ENCODE data around the gene ABCC11. TPM values are rescaled to one million over a fixed set of nuclear protein-coding genes. Genes with fewer than 3 reads are reported as not detected.

ABCC11 gene
- total and polyA plus RNA-seq, 2 of the 13 experiments (the other 11 are each of a cell fraction or from before 2014, with no cell fraction given), result 1.0 to 1.4 TPM

DNA sequence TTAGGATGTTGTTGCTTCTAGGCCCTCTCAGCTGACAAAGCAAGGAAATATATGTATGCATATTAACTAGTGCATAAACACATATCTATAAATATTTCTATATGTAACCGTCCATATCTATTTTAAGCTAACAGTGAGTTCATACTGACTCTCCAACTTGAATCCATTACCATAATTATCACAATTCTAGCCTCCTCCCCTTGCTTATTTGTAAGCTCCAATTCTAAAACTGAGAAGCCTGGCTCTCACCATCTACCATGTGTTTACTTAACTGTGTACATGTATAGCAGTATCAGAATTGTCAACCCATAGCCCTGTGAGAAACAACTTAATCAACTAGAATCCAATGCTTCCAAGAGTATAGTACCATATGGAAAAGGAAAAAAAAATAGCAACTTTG, 96.6 kb downstream of the ABCC11 start:
- no peaks in the 10 kb centered on the region for H3K79me2 ChIP-seq (ENCODE audit: insufficient read depth, low read length)
- H3K36me3 ChIP-seq (replicated peaks in 1 of 2; ENCODE audit: control insufficient read depth in 1 of 2, insufficient read depth in 2 of 2, low read length in 2 of 2), result no peaks in the 10 kb centered on the region
- peaks cover 2 to 41% of the 10 kb centered on the region in 2 experiments; a peak in 4 of 5 replicates for H3K27me3 ChIP-seq (ENCODE audit: control insufficient read depth in 1 of 2, insufficient read depth in 2 of 2, low read length in 2 of 2)
- intact Hi-C loops (cut with micrococcal nuclease; ENCODE audit: unreplicated experiment) (no loop called here), in situ Hi-C loops (cut with HindIII; ENCODE audit: extremely low pct_ligation_motif_present, low pct_unique_long_range_greater_than_20kb) (no loop called here)
- TF ChIP-seq, protein P1, sequence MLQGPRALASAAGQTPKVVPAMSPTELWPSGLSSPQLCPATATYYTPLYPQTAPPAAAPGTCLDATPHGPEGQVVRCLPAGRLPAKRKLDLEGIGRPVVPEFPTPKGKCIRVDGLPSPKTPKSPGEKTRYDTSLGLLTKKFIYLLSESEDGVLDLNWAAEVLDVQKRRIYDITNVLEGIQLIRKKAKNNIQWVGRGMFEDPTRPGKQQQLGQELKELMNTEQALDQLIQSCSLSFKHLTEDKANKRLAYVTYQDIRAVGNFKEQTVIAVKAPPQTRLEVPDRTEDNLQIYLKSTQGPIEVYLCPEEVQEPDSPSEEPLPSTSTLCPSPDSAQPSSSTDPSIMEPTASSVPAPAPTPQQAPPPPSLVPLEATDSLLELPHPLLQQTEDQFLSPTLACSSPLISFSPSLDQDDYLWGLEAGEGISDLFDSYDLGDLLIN (CRISPR knock-in tag; IDR thresholded peaks at IDR 0.05; ENCODE audit: borderline replicate concordance), result no peak
- TF ChIP-seq, protein P2, sequence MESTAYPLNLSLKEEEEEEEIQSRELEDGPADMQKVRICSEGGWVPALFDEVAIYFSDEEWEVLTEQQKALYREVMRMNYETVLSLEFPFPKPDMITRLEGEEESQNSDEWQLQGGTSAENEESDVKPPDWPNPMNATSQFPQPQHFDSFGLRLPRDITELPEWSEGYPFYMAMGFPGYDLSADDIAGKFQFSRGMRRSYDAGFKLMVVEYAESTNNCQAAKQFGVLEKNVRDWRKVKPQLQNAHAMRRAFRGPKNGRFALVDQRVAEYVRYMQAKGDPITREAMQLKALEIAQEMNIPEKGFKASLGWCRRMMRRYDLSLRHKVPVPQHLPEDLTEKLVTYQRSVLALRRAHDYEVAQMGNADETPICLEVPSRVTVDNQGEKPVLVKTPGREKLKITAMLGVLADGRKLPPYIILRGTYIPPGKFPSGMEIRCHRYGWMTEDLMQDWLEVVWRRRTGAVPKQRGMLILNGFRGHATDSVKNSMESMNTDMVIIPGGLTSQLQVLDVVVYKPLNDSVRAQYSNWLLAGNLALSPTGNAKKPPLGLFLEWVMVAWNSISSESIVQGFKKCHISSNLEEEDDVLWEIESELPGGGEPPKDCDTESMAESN (CRISPR knock-in tag; conservative IDR thresholded peaks at IDR 0.05), result no peak
- TF ChIP-seq, protein P3, sequence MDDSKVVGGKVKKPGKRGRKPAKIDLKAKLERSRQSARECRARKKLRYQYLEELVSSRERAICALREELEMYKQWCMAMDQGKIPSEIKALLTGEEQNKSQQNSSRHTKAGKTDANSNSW (CRISPR knock-in tag; IDR thresholded peaks at IDR 0.05; ENCODE audit: borderline replicate concordance), result no peak
- TF ChIP-seq RCOR2 (CRISPR knock-in tag; IDR thresholded peaks at IDR 0.05) (no peak), GABPA (IDR thresholded peaks at IDR 0.05; ENCODE audit: low read depth, low read length) (no peak), GABPA (CRISPR knock-in tag; IDR thresholded peaks at IDR 0.05; ENCODE audit: low read depth) (no peak), ZNF737 (CRISPR knock-in tag; IDR thresholded peaks at IDR 0.05; ENCODE audit: borderline replicate concordance) (no peak), SPEN (CRISPR knock-in tag; IDR thresholded peaks at IDR 0.05; ENCODE audit: low read depth) (no peak), ZFP62 (CRISPR knock-in tag; IDR thresholded peaks at IDR 0.05) (no peak), REPIN1 (CRISPR knock-in tag; IDR thresholded peaks at IDR 0.05; ENCODE audit: borderline replicate concordance, low read depth) (no peak), KLF6 (CRISPR knock-in tag; IDR thresholded peaks at IDR 0.05) (no peak), ELF1 (CRISPR knock-in tag; IDR thresholded peaks at IDR 0.05) (no peak), ZNF83 (CRISPR knock-in tag; IDR thresholded peaks at IDR 0.05; ENCODE audit: borderline replicate concordance) (no peak), ZNF747 (CRISPR knock-in tag; IDR thresholded peaks at IDR 0.05; ENCODE audit: borderline replicate concordance) (no peak), FOXK1 (CRISPR knock-in tag; IDR thresholded peaks at IDR 0.05; ENCODE audit: borderline replicate concordance, low read depth) (no peak)
- TF ChIP-seq, protein P4, sequence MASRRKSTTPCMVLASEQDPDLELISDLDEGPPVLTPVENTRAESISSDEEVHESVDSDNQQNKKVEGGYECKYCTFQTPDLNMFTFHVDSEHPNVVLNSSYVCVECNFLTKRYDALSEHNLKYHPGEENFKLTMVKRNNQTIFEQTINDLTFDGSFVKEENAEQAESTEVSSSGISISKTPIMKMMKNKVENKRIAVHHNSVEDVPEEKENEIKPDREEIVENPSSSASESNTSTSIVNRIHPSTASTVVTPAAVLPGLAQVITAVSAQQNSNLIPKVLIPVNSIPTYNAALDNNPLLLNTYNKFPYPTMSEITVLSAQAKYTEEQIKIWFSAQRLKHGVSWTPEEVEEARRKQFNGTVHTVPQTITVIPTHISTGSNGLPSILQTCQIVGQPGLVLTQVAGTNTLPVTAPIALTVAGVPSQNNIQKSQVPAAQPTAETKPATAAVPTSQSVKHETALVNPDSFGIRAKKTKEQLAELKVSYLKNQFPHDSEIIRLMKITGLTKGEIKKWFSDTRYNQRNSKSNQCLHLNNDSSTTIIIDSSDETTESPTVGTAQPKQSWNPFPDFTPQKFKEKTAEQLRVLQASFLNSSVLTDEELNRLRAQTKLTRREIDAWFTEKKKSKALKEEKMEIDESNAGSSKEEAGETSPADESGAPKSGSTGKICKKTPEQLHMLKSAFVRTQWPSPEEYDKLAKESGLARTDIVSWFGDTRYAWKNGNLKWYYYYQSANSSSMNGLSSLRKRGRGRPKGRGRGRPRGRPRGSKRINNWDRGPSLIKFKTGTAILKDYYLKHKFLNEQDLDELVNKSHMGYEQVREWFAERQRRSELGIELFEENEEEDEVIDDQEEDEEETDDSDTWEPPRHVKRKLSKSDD (CRISPR knock-in tag; IDR thresholded peaks at IDR 0.05; ENCODE audit: low read depth), result no peak
- ChIA-PET POLR2A (no interaction called here), CTCF (ENCODE audit: low intra/inter-chr PET ratio, low total read pairs) (no interaction called here)
- no peak for FAIRE-seq
- no peak overlapping the region for H3K4me2 ChIP-seq (ENCODE audit: low read depth, low read length)
- H3K9ac ChIP-seq (ENCODE audit: insufficient read depth, low read depth, low read length), result no peak overlapping the region
- no peaks in the 10 kb centered on the region for H3K9me3 ChIP-seq (ENCODE audit: low read length)
- WGBS (ENCODE audit: low lambda C conversion rate), result 0% methylated on average over 1 of the region's 1 CpG
- no peak for ATAC-seq
- H2AFZ ChIP-seq (ENCODE audit: low read length), result no peak overlapping the region
- BruUV-seq (replicated peaks), result no TSS peak
- no peak overlapping the region for H3K27ac ChIP-seq (ENCODE audit: extremely low read length, insufficient read depth, low read length)
- no peaks in the 10 kb centered on the region for H4K20me1 ChIP-seq (ENCODE audit: insufficient read depth, low read length)
- H3K4me1 ChIP-seq (ENCODE audit: insufficient read depth, low read length), result no peaks in the 10 kb centered on the region
- no peak overlapping the region for H3K4me3 ChIP-seq (replicated peaks in 1 of 3; ENCODE audit: insufficient read depth in 1 of 3, low read depth in 2 of 3, low read length in 3 of 3)
- DNase-seq (ENCODE audit: low spot score), result no peak

Measured in HepG2 (cell line).